Mesenchymal stem cell (in vitro differentiated cells and primary cell): ENCODE data around the gene HEPHL1.

Experiments
- DNase-seq: peaks from one replicate; pipeline ENCODE4 v3.0.0-alpha.2; 2013
- H2AFZ ChIP-seq: one replicate; pipeline ENCODE4 v1.6.1; 2013; ENCODE audit warnings: low read depth, mild to moderate bottlenecking, control low read depth, inconsistent platforms, low read length, moderate library complexity
- H2AK5ac ChIP-seq: 2 replicates; pipeline ENCODE4 v1.6.1; 2013; ENCODE audit warnings: low read length, moderate library complexity, mild to moderate bottlenecking, inconsistent platforms; ENCODE audit not compliant: severe bottlenecking
- H2BK120ac ChIP-seq: one replicate; pipeline ENCODE4 v1.6.1; 2013; ENCODE audit warnings: low read depth, mild to moderate bottlenecking, inconsistent platforms, low read length, moderate library complexity
- H2BK12ac ChIP-seq, 2 experiments: one replicate each; pipeline ENCODE4 v1.6.1; 2013; ENCODE audit warnings: inconsistent platforms in 2 of 2, low read length in 2 of 2, mild to moderate bottlenecking in 2 of 2, moderate library complexity in 2 of 2, control low read depth in 1 of 2
- H2BK15ac ChIP-seq: one replicate; pipeline ENCODE4 v1.6.1; 2013; ENCODE audit warnings: mild to moderate bottlenecking, low read depth, inconsistent platforms; ENCODE audit not compliant: poor library complexity, severe bottlenecking
- H2BK5ac ChIP-seq: 2 replicates; pipeline ENCODE4 v1.6.1; 2013; ENCODE audit warnings: low read depth, mild to moderate bottlenecking, low read length, control low read depth, inconsistent platforms; ENCODE audit not compliant: poor library complexity, severe bottlenecking
- H3K14ac ChIP-seq, 2 experiments: one replicate each; pipeline ENCODE4 v1.6.1; 2013; ENCODE audit warnings: inconsistent platforms in 2 of 2, low read length in 2 of 2, control low read depth in 1 of 2, mild to moderate bottlenecking in 1 of 2, moderate library complexity in 1 of 2
- H3K18ac ChIP-seq, 2 experiments: one replicate each; pipeline ENCODE4 v1.6.1; 2013; ENCODE audit warnings: inconsistent platforms in 2 of 2, low read length in 2 of 2, control low read depth in 1 of 2, low read depth in 1 of 2, mild to moderate bottlenecking in 1 of 2
- H3K23ac ChIP-seq, 2 experiments: one replicate each; pipeline ENCODE4 v1.6.1; 2013; ENCODE audit warnings: inconsistent platforms in 2 of 2, low read length in 2 of 2, mild to moderate bottlenecking in 2 of 2, moderate library complexity in 2 of 2, control low read depth in 1 of 2
- H3K27ac ChIP-seq: 2 replicates; pipeline ENCODE4 v1.5.1; 2013; ENCODE audit warnings: mild to moderate bottlenecking, moderate library complexity, low read length, control low read depth, inconsistent platforms; ENCODE audit not compliant: poor library complexity, severe bottlenecking
- H3K27me3 ChIP-seq, 2 experiments: 2 replicates each; pipeline versions ENCODE4 v1.6.1 to v1.7.0; 2013; ENCODE audit warnings: low read length in 2 of 2, mild to moderate bottlenecking in 2 of 2, moderate library complexity in 2 of 2, control low read depth in 1 of 2, inconsistent platforms in 1 of 2; ENCODE audit not compliant: control insufficient read depth in 1 of 2, insufficient read depth in 1 of 2
- H3K36me3 ChIP-seq, 2 experiments: 2 replicates each; pipeline versions ENCODE4 v1.6.1 to v1.7.0; 2013; ENCODE audit warnings: low read length in 2 of 2, control low read depth in 1 of 2, inconsistent platforms in 1 of 2, low read depth in 1 of 2, mild to moderate bottlenecking in 1 of 2; ENCODE audit not compliant: insufficient read depth in 2 of 2, control insufficient read depth in 1 of 2
- H3K4ac ChIP-seq, 2 experiments: one replicate each; pipeline ENCODE4 v1.6.1; 2013; ENCODE audit warnings: inconsistent platforms in 2 of 2, low read length in 2 of 2, mild to moderate bottlenecking in 2 of 2, moderate library complexity in 2 of 2, control low read depth in 1 of 2, low read depth in 1 of 2
- H3K4me1 ChIP-seq: 2 replicates; pipeline ENCODE4 v1.6.1; 2013; ENCODE audit warnings: low read depth, low read length, control low read depth; ENCODE audit not compliant: control insufficient read depth, insufficient read depth
- H3K4me2 ChIP-seq: 2 replicates; pipeline ENCODE4 v1.6.1; 2013; ENCODE audit warnings: low read length, mild to moderate bottlenecking, inconsistent platforms; ENCODE audit not compliant: poor library complexity, severe bottlenecking
- H3K4me3 ChIP-seq, 2 experiments: 2 replicates each; pipeline versions ENCODE4 v1.5.1 to v1.7.0; 2013; ENCODE audit warnings: low read length in 2 of 2, mild to moderate bottlenecking in 2 of 2, control low read depth in 1 of 2, low read depth in 1 of 2; ENCODE audit not compliant: insufficient read depth in 1 of 2
- H3K79me1 ChIP-seq: replicated peaks from 2 replicates; pipeline ENCODE4 v1.6.1; 2013; ENCODE audit warnings: mild to moderate bottlenecking, control low read depth, low read length, inconsistent platforms; ENCODE audit not compliant: poor library complexity, severe bottlenecking
- H3K9ac ChIP-seq: 2 replicates; pipeline ENCODE4 v1.7.0; 2013; ENCODE audit warnings: mild to moderate bottlenecking, low read length, moderate library complexity
- H3K9me3 ChIP-seq: 2 replicates; pipeline ENCODE4 v1.7.0; 2013; ENCODE audit warnings: mild to moderate bottlenecking, low read length; ENCODE audit not compliant: control insufficient read depth
- H4K8ac ChIP-seq: one replicate; pipeline ENCODE4 v1.6.1; 2013; ENCODE audit warnings: inconsistent platforms, mild to moderate bottlenecking, low read length, moderate library complexity
- H4K91ac ChIP-seq: one replicate; pipeline ENCODE4 v1.6.1; 2013; ENCODE audit warnings: mild to moderate bottlenecking, low read length, inconsistent platforms
- WGBS: methylation state at CpG from one replicate; pipeline ENCODE4 v1.1.7; 2013; ENCODE audit warnings: mixed read lengths; 5-methylcytosine and 5-hydroxymethylcytosine counted together

The HEPHL1 gene

GRCh38 chr11:94007906-94008305, 13.2 kb upstream of the HEPHL1 start:
- no peaks in the 10 kb centered on the region for H3K79me1 ChIP-seq
- H3K23ac ChIP-seq: no peak overlapping the region
- no peak overlapping the region for H2BK5ac ChIP-seq
- no peak overlapping the region for H3K4ac ChIP-seq
- no peak overlapping the region for H3K9ac ChIP-seq
- H3K4me2 ChIP-seq: no peak overlapping the region
- no peaks in the 10 kb centered on the region for H3K9me3 ChIP-seq
- H2BK15ac ChIP-seq: no peak overlapping the region
- no peak overlapping the region for H3K18ac ChIP-seq
- H4K91ac ChIP-seq: no peak overlapping the region
- DNase-seq: no peak
- peaks cover 0 to 6% of the 10 kb centered on the region in 2 experiments for H3K27me3 ChIP-seq
- no peak overlapping the region for H3K14ac ChIP-seq
- H3K4me3 ChIP-seq: no peak overlapping the region
- no peak overlapping the region for H2BK12ac ChIP-seq
- 84% methylated on average over 3 of the region's 4 CpGs for WGBS
- H3K4me1 ChIP-seq: no peaks in the 10 kb centered on the region
- no peaks in the 10 kb centered on the region for H3K36me3 ChIP-seq
- no peak overlapping the region for H4K8ac ChIP-seq
- H2AFZ ChIP-seq: no peak overlapping the region
- no peak overlapping the region for H2AK5ac ChIP-seq
- H3K27ac ChIP-seq: no peak overlapping the region
- no peak overlapping the region for H2BK120ac ChIP-seq

- H2BK15ac ChIP-seq: no peak overlapping the region
- H4K8ac ChIP-seq: no peak overlapping the region
- no peak overlapping the region for H2AK5ac ChIP-seq
- H3K9me3 ChIP-seq: no peaks in the 10 kb centered on the region
- 50% methylated on average over 1 of the region's 1 CpG for WGBS
- H2BK5ac ChIP-seq: no peak overlapping the region
- no peak overlapping the region for H3K9ac ChIP-seq
- H2BK120ac ChIP-seq: no peak overlapping the region
- H3K23ac ChIP-seq: no peak overlapping the region
- H3K4me3 ChIP-seq: no peak overlapping the region
- H3K79me1 ChIP-seq: no peaks in the 10 kb centered on the region
- H3K27ac ChIP-seq: no peak overlapping the region
- H3K36me3 ChIP-seq: no peaks in the 10 kb centered on the region
- no peak overlapping the region for H3K18ac ChIP-seq
- no peak overlapping the region for H2AFZ ChIP-seq
- H2BK12ac ChIP-seq: no peak overlapping the region
- no peak overlapping the region for H3K14ac ChIP-seq
- H3K4me1 ChIP-seq: no peaks in the 10 kb centered on the region
- no peak for DNase-seq
- H3K4me2 ChIP-seq: no peak overlapping the region
- H3K27me3 ChIP-seq: peaks cover 0 to 6% of the 10 kb centered on the region in 2 experiments
- no peak overlapping the region for H3K4ac ChIP-seq
- no peak overlapping the region for H4K91ac ChIP-seq
Observed at GRCh38 chr11:94010136-94010535, 11.0 kb upstream of the HEPHL1 start.

- DNase-seq: no peak
- Histone ChIP-seq H2BK120ac (no peak overlapping the region), H3K36me3 (no peaks in the 10 kb centered on the region), H3K27me3 (peaks cover 0 to 6% of the 10 kb centered on the region in 2 experiments), H4K8ac (no peak overlapping the region), H3K4me3 (no peak overlapping the region), H3K27ac (no peak overlapping the region), H2BK5ac (no peak overlapping the region), H3K14ac (no peak overlapping the region), H3K18ac (no peak overlapping the region), H2BK15ac (no peak overlapping the region), H2AK5ac (no peak overlapping the region), H3K9ac (no peak overlapping the region), H4K91ac (no peak overlapping the region), H3K4me2 (no peak overlapping the region), H3K23ac (no peak overlapping the region), H3K4me1 (no peaks in the 10 kb centered on the region), H3K79me1 (no peaks in the 10 kb centered on the region), H2AFZ (no peak overlapping the region), H3K9me3 (no peaks in the 10 kb centered on the region), H2BK12ac (no peak overlapping the region), H3K4ac (no peak overlapping the region)
- 66% methylated on average over 3 of the region's 3 CpGs for WGBS
Observed at GRCh38 chr11:94011478-94011877, 9.7 kb upstream of the HEPHL1 start.

- Histone ChIP-seq H3K23ac (no peak overlapping the region), H2AFZ (no peak overlapping the region), H2BK12ac (no peak overlapping the region), H3K4ac (no peak overlapping the region), H2BK5ac (no peak overlapping the region), H3K9me3 (no peaks in the 10 kb centered on the region), H3K4me2 (no peak overlapping the region), H3K27me3 (no peaks in the 10 kb centered on the region), H3K14ac (no peak overlapping the region), H3K4me3 (no peak overlapping the region), H3K9ac (no peak overlapping the region), H2BK120ac (no peak overlapping the region), H2BK15ac (no peak overlapping the region), H3K18ac (no peak overlapping the region), H2AK5ac (no peak overlapping the region), H4K91ac (no peak overlapping the region), H3K79me1 (no peaks in the 10 kb centered on the region), H3K36me3 (no peaks in the 10 kb centered on the region), H3K27ac (no peak overlapping the region), H4K8ac (no peak overlapping the region), H3K4me1 (no peaks in the 10 kb centered on the region)
- DNase-seq: no peak
Observed at GRCh38 chr11:94017446-94017845, 3.7 kb upstream of the HEPHL1 start.
